ENCODE measurements around the gene GPR158.

GPR158 gene

DNA sequence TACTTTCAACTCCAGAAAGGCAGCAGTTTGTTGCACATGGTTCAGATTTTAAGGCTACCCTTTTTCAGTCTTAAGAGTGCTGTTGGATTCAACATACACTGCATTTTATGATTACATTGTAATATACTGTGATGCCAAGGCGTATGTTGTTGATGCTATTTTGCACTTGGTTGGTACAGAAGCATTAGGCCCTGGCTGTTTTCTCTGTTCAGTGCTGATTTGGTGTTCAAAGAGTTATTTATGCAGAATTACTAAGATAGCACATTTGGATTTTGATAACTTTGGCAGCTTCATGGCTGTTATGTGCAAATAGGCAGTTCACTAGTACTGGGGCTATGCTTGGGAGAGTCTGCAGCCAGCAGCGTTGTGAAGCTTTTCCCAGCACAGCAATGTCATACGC lies 7.8 kb downstream of the GPR158 start:
- no peak overlapping the region for H3K4me2 ChIP-seq (ENCODE audit: low read depth, low read length, poor library complexity, severe bottlenecking)
- H3K9me2 ChIP-seq (replicated peaks; ENCODE audit: insufficient read depth, low read length), result no peaks in the 10 kb centered on the region
- no peaks in the 10 kb centered on the region for H3K79me2 ChIP-seq (ENCODE audit: insufficient read depth, low read length)
- H3K9me3 ChIP-seq (ENCODE audit: insufficient read depth, low read length), result no peaks in the 10 kb centered on the region
- no peaks in the 10 kb centered on the region for H4K20me1 ChIP-seq (ENCODE audit: low read depth, low read length)
- H3K9ac ChIP-seq (ENCODE audit: low read length), result no peak overlapping the region
- no peaks in the 10 kb centered on the region for H3K36me3 ChIP-seq (ENCODE audit: low read length)
- H3K27me3 ChIP-seq (ENCODE audit: low read length), result no peaks in the 10 kb centered on the region
- no peak overlapping the region for H3K27ac ChIP-seq (ENCODE audit: low read depth, low read length)
- H3F3A ChIP-seq (ENCODE audit: insufficient read depth), result no peaks in the 10 kb centered on the region
- no peak overlapping the region for H3K4me3 ChIP-seq (ENCODE audit: insufficient read depth, low read length, poor library complexity, severe bottlenecking)
- H2AFZ ChIP-seq (ENCODE audit: low read depth, low read length, severe bottlenecking), result no peak overlapping the region
- no peak for TF ChIP-seq EZH2phosphoT487 (conservative IDR thresholded peaks at IDR 0.05; ENCODE audit: low read length)
- TF ChIP-seq, protein P1, sequence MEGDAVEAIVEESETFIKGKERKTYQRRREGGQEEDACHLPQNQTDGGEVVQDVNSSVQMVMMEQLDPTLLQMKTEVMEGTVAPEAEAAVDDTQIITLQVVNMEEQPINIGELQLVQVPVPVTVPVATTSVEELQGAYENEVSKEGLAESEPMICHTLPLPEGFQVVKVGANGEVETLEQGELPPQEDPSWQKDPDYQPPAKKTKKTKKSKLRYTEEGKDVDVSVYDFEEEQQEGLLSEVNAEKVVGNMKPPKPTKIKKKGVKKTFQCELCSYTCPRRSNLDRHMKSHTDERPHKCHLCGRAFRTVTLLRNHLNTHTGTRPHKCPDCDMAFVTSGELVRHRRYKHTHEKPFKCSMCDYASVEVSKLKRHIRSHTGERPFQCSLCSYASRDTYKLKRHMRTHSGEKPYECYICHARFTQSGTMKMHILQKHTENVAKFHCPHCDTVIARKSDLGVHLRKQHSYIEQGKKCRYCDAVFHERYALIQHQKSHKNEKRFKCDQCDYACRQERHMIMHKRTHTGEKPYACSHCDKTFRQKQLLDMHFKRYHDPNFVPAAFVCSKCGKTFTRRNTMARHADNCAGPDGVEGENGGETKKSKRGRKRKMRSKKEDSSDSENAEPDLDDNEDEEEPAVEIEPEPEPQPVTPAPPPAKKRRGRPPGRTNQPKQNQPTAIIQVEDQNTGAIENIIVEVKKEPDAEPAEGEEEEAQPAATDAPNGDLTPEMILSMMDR (IDR thresholded peaks at IDR 0.05; ENCODE audit: insufficient read depth, low read length, poor library complexity, severe bottlenecking), result no peak

DNA sequence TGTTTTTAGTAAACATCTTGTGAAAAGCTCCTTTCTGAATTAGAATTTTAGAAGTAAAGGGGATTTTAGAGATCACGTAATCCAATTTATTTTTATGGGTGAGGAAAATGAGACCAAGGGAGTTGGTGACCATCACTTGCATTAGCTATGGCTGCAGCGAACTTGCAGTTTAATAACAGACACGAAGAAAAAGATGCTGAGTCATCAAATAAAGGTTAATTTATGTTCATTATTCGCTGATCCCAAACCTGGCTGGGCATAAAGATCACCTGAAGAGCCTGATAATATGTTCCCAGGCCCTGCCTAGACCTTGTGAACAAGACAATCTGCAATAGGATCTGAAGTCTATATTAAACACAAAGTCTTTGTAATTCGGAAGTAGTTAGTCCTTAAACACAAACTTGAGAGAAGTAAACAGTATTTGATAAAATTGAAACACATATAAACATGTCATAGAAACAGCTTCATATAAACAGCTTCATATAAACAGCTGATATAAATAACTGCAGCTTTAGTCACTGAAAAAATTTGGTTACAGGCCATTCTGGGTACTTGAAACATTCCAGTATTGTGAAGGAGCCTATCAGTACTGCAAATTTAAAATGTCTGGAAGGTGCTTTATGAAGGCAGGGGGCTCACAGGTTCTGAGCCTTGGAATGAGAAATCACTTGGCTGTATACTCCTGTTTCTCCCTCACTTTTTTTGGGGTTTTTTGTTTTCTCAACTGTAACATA lies 16.5 kb downstream of the GPR158 start:
- H2AFZ ChIP-seq (ENCODE audit: low read depth, low read length, severe bottlenecking), result no peak overlapping the region
- no peak overlapping the region for H3K9ac ChIP-seq (ENCODE audit: low read length)
- H3K79me2 ChIP-seq (ENCODE audit: insufficient read depth, low read length), result no peaks in the 10 kb centered on the region
- H3K27ac ChIP-seq (ENCODE audit: low read depth, low read length), result no peak overlapping the region
- H3K4me3 ChIP-seq (ENCODE audit: insufficient read depth, low read length, poor library complexity, severe bottlenecking), result no peak overlapping the region
- no peaks in the 10 kb centered on the region for H3K27me3 ChIP-seq (ENCODE audit: low read length)
- no peaks in the 10 kb centered on the region for H3F3A ChIP-seq (ENCODE audit: insufficient read depth)
- no peaks in the 10 kb centered on the region for H3K9me2 ChIP-seq (replicated peaks; ENCODE audit: insufficient read depth, low read length)
- H3K9me3 ChIP-seq (ENCODE audit: insufficient read depth, low read length), result no peaks in the 10 kb centered on the region
- TF ChIP-seq, protein P1 (IDR thresholded peaks at IDR 0.05; ENCODE audit: insufficient read depth, low read length, poor library complexity, severe bottlenecking), result no peak
- TF ChIP-seq EZH2phosphoT487 (conservative IDR thresholded peaks at IDR 0.05; ENCODE audit: low read length), result no peak
- H4K20me1 ChIP-seq (ENCODE audit: low read depth, low read length), result no peaks in the 10 kb centered on the region
- no peaks in the 10 kb centered on the region for H3K36me3 ChIP-seq (ENCODE audit: low read length)
- no peak overlapping the region for H3K4me2 ChIP-seq (ENCODE audit: low read depth, low read length, poor library complexity, severe bottlenecking)

DNA sequence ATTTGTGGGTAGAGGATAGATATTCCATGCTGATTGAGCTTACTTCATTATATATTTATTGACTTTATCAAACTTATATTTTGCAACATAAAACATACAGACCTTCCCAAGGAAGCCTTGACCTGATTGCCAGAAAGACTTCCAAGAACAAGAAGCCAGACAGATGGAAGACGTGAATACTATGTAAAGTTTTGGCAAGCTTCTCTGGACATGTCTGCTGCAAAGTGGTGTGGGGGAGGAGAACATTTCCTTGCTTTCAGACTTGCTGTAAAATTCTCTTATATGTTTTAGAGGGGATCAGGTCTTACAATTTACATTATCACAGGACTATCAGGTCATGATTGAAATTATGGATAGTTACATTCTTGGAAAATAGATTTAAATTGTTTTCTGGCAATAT lies 23.4 kb downstream of the GPR158 start:
- no peaks in the 10 kb centered on the region for H3K79me2 ChIP-seq (ENCODE audit: insufficient read depth, low read length)
- H3K4me3 ChIP-seq (ENCODE audit: insufficient read depth, low read length, poor library complexity, severe bottlenecking), result no peak overlapping the region
- no peak overlapping the region for H3K9ac ChIP-seq (ENCODE audit: low read length)
- H2AFZ ChIP-seq (ENCODE audit: low read depth, low read length, severe bottlenecking), result no peak overlapping the region
- H3K4me2 ChIP-seq (ENCODE audit: low read depth, low read length, poor library complexity, severe bottlenecking), result no peak overlapping the region
- no peaks in the 10 kb centered on the region for H3K27me3 ChIP-seq (ENCODE audit: low read length)
- H3K36me3 ChIP-seq (ENCODE audit: low read length), result no peaks in the 10 kb centered on the region
- no peaks in the 10 kb centered on the region for H3F3A ChIP-seq (ENCODE audit: insufficient read depth)
- no peak for TF ChIP-seq EZH2phosphoT487 (conservative IDR thresholded peaks at IDR 0.05; ENCODE audit: low read length)
- TF ChIP-seq, protein P1 (IDR thresholded peaks at IDR 0.05; ENCODE audit: insufficient read depth, low read length, poor library complexity, severe bottlenecking), result no peak
- no peaks in the 10 kb centered on the region for H3K9me2 ChIP-seq (replicated peaks; ENCODE audit: insufficient read depth, low read length)
- H3K9me3 ChIP-seq (ENCODE audit: insufficient read depth, low read length), result no peaks in the 10 kb centered on the region
- no peaks in the 10 kb centered on the region for H4K20me1 ChIP-seq (ENCODE audit: low read depth, low read length)
- H3K27ac ChIP-seq (ENCODE audit: low read depth, low read length), result no peak overlapping the region
